NOMO-1 (cell line): ENCODE data around the gene FAHD2A.
"Not testable (repeated sequence)": the region's sequence is repeated elsewhere in the genome, so short reads cannot be mapped to it uniquely, and the experiment has no call there.

Source experiments
- DNase-seq, 2 experiments: peaks; one replicate each; lab custom pipeline; 2025; ENCODE audit not compliant: unreplicated experiment in 2 of 2; lab: John Stamatoyannopoulos, UW

The FAHD2A gene

DNA sequence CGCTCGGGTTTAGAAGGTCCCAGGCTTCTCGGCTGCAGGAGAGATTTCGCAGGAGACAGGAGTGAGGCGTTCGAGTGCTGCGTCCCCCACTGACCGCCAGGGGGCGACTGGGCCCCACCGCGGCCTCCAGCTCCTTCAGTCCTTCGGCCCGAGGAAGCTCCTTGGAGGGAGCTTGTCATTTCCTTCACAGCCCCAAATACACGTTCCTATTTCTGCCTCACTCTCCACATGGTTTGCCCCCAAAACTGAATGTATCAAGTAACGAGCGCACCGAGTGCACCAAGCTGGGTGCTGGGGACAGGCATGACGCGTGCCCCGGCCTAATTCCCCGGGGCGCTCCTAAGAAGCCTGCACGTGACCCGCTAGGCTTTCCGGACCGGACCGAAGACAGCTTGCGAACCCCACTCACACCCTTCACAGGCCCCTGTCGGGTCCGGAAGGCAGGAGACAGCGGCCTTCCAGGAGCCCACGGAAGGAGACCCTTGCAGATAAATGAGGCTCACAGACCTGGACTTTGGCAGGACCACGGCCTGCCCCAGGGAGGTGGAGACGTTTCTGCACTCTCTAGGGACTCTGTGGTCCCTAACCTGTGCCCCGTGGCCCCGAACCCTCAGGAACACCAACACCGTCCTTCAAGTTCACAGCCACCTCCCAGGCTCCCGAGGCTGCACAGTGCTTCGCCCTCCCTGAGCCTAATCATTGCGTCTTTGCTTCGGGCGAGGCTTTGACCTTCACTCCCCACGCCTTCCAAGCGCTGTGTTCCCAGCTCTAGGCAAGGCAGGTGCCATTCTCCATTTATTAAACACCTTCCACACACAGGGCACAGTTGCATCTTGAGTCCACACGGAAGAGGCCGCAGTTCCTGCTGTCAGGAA lies 13.0 kb upstream of the FAHD2A start:
- DNase-seq = peak; percentile 5 to 17

DNA sequence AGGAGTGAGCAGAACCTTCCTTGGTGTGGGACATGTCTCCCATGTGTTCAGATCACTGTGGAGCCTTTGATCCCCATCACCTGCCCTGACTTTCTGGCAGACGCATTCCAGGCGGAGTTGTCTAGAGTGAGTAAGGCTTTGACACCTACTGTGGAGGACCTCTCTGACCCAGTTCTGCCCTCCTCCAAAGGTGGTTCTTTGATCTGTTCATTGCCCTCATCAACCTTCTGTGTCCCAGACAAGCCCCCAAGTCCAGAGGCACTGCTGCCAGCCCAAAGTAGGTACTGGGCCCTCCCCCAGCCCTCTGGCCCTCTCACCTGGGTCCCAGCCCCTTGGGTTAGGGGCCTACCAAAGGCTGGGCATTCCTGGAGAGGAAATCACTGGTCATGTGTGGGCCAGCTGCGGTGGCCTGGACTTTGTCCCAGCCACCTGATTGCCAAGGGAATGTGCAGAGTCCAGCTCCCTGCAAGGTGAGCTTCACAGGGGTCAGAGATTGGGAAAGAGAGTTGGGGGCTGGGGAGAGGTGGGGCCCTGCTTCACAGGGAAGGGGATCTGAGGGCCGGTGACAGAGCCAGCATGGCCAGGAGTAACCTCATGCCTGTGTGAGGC lies 12.1 kb upstream of the FAHD2A start:
- no peak for DNase-seq

- no peak for DNase-seq
Measured at GRCh38 chr2:95390881-95391321, 11.6 kb upstream of the FAHD2A start.

DNA sequence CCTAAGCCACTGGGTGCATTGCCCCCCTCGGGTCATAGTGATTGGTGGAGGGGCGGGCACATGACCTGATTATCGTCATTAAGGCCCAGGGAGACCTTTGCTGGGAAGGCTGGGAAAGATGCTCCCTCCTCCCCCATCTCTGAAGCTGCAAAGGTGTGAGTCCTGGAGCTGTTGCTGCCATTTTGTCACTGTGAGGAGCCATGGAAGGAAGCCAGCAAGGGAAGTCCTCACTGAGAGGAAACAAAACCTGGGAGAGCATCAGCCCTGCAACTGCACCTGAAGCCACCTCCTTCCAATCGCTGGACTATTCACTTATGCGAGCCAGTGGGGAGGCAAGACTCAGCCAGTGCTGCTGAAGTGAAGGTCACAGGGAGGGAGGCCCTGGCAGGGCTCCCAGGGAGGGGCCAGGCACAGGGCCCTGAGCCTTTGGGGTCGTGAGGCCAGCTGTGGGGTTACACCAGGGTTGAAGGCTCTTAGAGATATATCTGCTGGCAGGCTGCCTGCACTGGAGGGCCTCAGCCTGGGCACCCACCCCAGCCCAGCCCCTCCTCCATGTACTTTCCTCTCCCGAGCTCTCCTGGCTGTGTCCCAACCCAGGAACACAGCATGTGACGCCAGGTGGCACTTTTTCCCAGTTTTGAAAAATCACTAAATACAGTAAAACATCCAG lies 10.7 kb upstream of the FAHD2A start:
- no peak for DNase-seq

DNA sequence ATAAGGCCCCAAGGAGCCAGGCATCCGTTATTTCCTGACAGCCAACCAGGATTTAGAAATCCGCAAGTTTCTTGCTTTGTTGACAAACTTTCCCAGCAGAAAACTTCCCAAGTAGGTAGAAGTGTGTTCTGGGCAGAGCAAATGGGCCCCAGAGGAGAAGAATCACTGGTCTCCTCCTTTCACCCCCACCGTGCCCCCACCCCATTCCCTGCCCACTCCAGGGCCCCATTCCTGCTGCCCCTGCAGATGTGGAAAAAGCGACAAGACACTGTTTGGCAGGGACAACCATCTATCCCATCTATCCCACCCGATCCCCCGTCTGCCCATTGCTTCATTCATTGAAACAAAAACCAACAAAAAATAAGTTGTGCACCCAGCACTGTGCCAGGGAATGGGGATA lies 10.2 kb upstream of the FAHD2A start:
- no peak for DNase-seq

GRCh38 chr2:95392730-95393455 lies 9.6 kb upstream of the FAHD2A start:
- no peak for DNase-seq

- no peak for DNase-seq
Measured at GRCh38 chr2:95393901-95394300, 8.6 kb upstream of the FAHD2A start.

- DNase-seq = no peak
Measured at GRCh38 chr2:95399061-95399460, 3.4 kb upstream of the FAHD2A start.

GRCh38 chr2:95401480-95401879 lies 1.0 kb upstream of the FAHD2A start:
- DNase-seq = no peak

- not testable (repeated sequence) for DNase-seq
Measured at GRCh38 chr2:95402004-95402369, 521 bp upstream of the FAHD2A start.

DNA sequence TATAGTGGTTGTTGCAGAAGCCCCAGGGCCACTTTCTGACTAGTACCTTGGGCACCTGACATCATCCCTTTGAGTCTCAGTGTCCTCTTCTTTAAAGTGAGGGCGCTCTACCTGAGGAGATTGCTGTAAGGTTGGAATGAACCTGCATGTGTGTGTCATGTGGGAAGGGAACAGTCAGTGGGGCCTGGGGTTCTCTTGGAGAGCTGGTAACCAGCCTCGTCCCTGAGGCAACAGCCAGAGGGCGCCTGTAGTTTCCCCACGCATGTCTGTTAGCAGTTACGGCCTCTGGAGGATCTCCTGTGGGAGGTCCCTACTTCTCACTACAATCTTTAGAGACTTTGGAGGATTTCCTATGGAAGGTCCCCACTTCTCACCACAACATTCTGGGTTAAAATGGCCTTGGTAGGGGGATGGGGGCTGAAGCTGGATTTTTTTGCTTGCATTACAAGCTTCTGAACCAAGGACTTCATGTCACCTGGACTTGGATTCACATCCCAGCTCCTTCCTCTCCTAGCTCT lies 755 bp downstream of the FAHD2A start:
- peak in 1 of 2 experiments; percentile 29 for DNase-seq

DNA sequence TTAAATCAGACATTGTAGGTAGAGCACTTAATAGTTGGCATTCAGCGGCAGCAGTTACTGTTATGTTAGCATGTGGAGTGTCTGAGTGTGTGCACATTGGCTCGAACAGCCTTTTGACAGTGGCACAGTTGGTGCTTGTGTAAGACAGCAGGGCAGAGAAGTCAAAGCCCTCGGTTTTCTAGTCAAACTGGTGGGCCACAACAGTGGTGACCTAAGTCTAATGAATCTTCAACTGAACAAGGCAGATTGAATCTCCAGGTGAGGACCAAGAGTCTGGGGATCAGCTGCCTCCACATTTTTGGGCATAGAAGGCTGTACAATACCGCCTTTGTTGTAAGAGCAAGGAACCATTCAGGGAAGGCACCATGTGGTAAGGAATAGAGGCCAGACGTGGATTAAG lies 1.3 kb downstream of the FAHD2A start:
- not testable (repeated sequence) for DNase-seq

DNA sequence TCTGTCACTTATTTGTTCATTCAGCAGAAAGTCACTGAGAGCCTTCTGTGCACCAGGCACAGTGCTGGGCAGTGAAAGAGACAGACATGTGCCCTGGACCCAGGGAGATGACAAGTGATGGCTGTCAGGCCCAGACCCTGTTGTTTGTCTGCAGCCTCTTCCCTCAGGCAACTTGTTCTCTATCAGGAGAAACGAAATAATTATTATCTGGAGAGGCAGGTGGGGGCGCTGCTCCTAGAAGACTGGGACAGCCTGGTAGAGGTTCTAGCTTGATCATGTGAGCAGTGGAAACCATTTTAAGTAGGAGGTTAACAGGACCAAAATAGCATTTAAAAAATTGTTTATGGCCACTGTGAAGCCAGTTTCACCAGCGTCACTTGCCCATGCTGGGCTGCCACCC lies 2.2 kb downstream of the FAHD2A start:
- not testable (repeated sequence) for DNase-seq

GRCh38 chr2:95411239-95411638 lies 8.7 kb downstream of the FAHD2A start:
- DNase-seq = not testable (repeated sequence)

- DNase-seq = peak in 1 of 2 experiments; percentile 23
Measured at GRCh38 chr2:95414015-95414594, 11.6 kb downstream of the FAHD2A start.

DNA sequence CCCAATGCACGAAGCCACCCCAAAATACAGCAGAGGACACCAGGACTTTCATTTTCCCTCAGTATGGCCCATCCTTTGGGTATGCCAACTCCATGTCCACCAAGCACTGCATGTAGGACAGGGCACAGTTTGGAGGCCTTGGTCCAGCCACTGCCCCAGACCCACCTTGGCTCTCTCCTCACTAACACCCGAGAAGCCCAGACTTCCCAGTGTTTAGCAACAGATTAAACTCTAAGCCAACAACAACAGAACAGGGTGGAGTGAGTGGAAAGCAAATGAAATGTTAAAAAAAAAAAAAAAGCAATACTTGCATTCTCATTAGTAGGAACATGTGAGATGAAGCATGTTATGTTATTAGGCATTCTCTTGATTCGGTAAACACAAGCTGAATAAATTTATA lies 12.6 kb downstream of the FAHD2A start:
- not testable (repeated sequence) for DNase-seq

DNA sequence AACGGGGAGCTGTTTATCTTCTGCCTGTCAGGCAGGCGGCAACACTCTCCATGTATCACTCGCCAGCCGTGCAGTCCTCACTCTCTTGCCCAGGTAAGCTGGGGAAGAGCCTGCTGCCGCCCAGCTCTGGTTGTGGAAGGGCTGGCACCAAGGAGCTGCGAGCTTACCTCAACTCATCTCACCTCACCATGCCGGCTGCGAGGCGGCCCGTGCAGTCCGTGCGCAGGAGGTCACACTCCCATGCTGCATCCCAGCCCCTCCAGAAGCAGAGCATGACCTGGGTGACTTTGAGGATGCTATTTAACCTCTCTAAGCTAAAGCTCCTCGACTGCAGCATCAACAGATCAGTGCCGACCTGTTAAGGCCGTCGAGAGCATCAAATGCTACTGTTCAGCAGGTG lies 13.1 kb downstream of the FAHD2A start:
- not testable (repeated sequence) for DNase-seq

DNA sequence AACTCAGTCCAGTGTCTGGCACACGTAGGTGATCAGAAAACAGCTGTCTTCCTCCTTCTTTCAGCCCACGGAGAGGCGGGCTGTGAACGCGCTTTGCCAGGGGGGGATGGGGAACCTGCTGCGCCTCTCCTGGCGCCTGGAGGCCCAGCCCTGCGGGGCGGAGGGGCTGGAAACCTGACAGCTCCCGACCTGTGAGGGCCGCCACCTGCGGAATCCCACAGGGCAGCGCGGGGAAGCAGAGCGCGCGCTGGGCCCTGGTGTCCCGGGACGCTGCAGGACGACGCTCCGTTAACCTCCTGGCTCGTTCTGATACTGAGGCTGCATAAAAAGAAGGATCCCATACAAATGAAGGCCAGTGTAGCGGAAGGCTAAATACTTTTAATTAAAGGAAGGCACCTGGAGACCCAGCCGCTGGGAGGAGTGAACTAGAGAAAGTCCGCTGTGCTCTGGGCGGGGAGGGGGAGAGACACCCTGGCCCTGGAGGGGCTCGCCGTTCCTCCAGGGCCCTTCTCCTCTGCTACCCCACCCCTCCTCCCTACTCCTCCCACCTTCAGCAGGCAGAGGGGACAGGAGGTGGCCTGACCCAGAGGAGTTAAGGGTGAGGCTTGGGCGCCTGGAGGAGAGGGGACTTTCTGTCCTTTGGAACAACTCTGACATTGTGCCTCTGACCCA lies 24.8 kb downstream of the FAHD2A start:
- DNase-seq = not testable (repeated sequence)

GRCh38 chr2:95429748-95430467 lies 27.4 kb downstream of the FAHD2A start:
- not testable (repeated sequence) for DNase-seq
